Uterus (tissue), 4 donors: ENCODE data around the gene ZCWPW1. TPM values are rescaled to one million over a fixed set of nuclear protein-coding genes. Genes with fewer than 3 reads are reported as not detected.
A peak's percentile ranks its signal among the peaks of the same experiment; 100 is the strongest.

Experiments used
- DNase-seq, 2 donors: peaks; one replicate each; pipeline ENCODE4 v3.0.0-alpha.2; 2019 to 2020
- H3K27ac ChIP-seq, 2 donors: fragments of 200-600 bp; sonication (generic); 1 replicate in 1 of 2; 2 replicates in 1 of 2; pipeline ENCODE4 v1.5.1; 2016 to 2018
- H3K27me3 ChIP-seq, 2 donors: fragments of 200-600 bp; sonication (generic); one replicate each; pipeline ENCODE4 v1.5.1; 2018 to 2019; ENCODE audit warnings: control low read depth in 1 of 2
- H3K36me3 ChIP-seq, 2 donors: fragments of 200-600 bp; sonication (generic); one replicate each; pipeline ENCODE4 v1.5.1; 2019; ENCODE audit warnings: control low read depth in 1 of 2
- H3K4me1 ChIP-seq, 2 donors: fragments of 200-600 bp; sonication (generic); one replicate each; pipeline ENCODE4 v1.5.1; 2018 to 2019; ENCODE audit warnings: control low read depth in 1 of 2
- H3K4me3 ChIP-seq, 2 donors: fragments of 200-600 bp; sonication (generic); 1 replicate in 1 of 2; 2 replicates in 1 of 2; pipeline ENCODE4 v1.5.1; 2018 to 2019; ENCODE audit warnings: mild to moderate bottlenecking in 1 of 2
- H3K9me3 ChIP-seq, 2 donors: fragments of 200-600 bp; sonication (generic); one replicate each; pipeline ENCODE4 v1.5.1; 2019; ENCODE audit warnings: control low read depth in 1 of 2
- POLR2A ChIP-seq, 2 donors: fragments of 450-650 bp; IDR thresholded peaks; one replicate each; pipeline ENCODE4 v1.6.1; 2016; ENCODE audit warnings: antibody characterized with exemption in 2 of 2, mild to moderate bottlenecking in 1 of 2, moderate library complexity in 1 of 2
- intact Hi-C: fragments of 100-400 bp; cut with DNase I; formaldehyde crosslinking; loops from one replicate; pipeline ENCODE4 v1.15.1; 2023; ENCODE audit warnings: low total_unique reads
- total RNA-seq, 4 donors: library from RNA; depleted of rRNA in 3 of 4; stranded (reverse); fragments of >200 nt in 3 of 4; gene quantifications; one replicate each; pipeline versions ENCODE4 v1.1.0 to v1.2.4, GENCODE V29; 2014 to 2023
- TF ChIP-seq, protein P1 (sequence below), 4 experiments: fragments of 200-600 bp in 2 of 4; fragments of 450-650 bp in 2 of 4; sonication (generic) in 2 of 4; IDR thresholded peaks; one replicate each; pipeline ENCODE4 v1.5.1; 2016 to 2019; ENCODE audit warnings: antibody characterized with exemption in 4 of 4, mild to moderate bottlenecking in 2 of 4, moderate library complexity in 1 of 4
- donor health status: DM: yes; HTN: yes; CAD: no.

Gene ZCWPW1
- total RNA-seq, 4 donors from 2014 or later, result 1.5 to 6.1 (median 5.2) TPM; not detected in 1

DNA sequence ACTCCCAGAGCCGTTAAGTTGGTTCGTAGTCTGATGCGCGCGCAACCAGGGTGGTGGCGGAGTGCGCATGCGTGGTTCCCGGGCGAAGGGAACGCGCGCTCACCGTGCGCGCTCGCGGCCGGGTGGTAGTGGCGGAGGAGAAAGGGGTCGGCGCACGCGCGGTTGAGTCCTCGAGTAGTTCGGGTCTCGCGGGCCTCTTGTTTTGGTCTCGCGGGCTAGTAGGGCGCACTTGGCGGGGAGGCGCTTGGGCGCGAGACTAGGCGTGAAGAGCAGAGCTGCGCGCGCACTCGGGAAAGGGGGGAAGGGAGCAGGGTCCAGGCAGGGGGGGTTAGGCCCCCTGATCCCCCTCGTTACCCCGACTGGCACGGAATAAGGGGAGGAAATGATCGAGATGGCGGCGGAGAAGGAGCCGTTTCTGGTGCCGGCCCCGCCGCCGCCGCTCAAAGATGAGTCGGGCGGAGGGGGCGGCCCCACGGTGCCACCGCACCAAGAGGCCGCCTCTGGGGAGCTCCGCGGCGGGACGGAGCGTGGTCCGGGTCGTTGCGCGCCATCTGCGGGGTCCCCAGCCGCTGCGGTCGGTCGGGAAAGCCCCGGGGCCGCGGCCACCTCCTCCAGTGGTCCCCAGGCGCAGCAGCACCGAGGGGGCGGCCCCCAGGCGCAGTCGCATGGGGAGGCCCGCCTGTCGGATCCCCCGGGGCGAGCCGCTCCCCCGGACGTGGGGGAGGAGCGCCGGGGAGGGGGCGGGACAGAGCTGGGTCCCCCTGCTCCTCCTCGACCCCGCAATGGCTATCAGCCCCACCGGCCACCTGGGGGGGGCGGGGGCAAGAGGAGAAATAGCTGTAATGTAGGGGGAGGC is 1.4 kb upstream of the ZCWPW1 start, which contains the start of gene MEPCE:
Gene MEPCE, plus strand, starts transcription at position 195 of the 856 bp plus-strand sequence. Its CDS starts 188 bp downstream, at position 383.
- Histone ChIP-seq H3K4me1 (peaks cover under 1 to 20% of the 10 kb centered on the region in 2 donors), H3K4me3 (peak within 1 kb of the TSS; percentile 72 to 77), H3K36me3 (no peaks in the 10 kb centered on the region), H3K27ac (peak within 1 kb of the TSS; percentile 99 to 100), H3K27me3 (no peaks in the 10 kb centered on the region), H3K9me3 (no peaks in the 10 kb centered on the region)
- TF ChIP-seq, protein P1, sequence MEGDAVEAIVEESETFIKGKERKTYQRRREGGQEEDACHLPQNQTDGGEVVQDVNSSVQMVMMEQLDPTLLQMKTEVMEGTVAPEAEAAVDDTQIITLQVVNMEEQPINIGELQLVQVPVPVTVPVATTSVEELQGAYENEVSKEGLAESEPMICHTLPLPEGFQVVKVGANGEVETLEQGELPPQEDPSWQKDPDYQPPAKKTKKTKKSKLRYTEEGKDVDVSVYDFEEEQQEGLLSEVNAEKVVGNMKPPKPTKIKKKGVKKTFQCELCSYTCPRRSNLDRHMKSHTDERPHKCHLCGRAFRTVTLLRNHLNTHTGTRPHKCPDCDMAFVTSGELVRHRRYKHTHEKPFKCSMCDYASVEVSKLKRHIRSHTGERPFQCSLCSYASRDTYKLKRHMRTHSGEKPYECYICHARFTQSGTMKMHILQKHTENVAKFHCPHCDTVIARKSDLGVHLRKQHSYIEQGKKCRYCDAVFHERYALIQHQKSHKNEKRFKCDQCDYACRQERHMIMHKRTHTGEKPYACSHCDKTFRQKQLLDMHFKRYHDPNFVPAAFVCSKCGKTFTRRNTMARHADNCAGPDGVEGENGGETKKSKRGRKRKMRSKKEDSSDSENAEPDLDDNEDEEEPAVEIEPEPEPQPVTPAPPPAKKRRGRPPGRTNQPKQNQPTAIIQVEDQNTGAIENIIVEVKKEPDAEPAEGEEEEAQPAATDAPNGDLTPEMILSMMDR (IDR thresholded peaks at IDR 0.05), result peak in 1 of 4 experiments; percentile 10
- peak; percentile 64 to 77 for TF ChIP-seq POLR2A (IDR thresholded peaks at IDR 0.05)
- intact Hi-C loops, result no loop called here
- DNase-seq, result peak; percentile 97 to 98

DNA sequence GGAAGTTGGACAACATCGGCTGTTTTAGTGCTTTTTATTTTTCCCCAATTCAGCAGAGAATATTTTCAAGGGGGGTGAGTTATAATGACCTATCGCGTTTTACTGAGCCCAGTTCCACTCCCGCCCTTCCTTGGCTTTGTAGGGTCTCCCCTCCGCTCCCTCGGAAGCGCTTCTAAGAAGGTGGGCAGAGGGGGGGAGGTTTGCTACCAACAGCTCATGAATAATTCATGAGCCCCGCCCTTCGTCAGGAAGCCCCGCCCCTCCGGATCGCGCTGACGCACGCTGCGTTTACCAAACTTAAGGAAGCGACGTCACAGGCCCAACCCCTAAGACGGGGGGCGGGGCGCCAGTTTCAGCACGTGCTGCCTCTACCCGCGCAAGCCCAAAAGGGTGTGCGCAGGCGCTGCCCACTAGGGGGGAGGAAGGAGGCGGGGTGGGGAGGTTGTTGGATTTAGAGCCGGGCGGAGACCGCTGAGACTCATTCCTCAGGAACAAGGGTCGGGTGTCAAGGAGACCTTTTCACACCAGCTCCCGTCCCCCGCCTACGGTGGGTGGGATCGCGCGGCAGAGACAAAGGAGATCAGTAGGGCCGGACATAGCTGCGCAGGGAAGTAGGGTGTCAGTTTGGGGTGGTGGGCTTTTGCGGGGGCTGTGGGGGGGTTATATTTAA is 599 bp upstream of the ZCWPW1 start:
- Histone ChIP-seq H3K4me1 (peaks cover 0 to 19% of the 10 kb centered on the region in 2 donors), H3K36me3 (no peaks in the 10 kb centered on the region), H3K4me3 (peak overlapping the region; percentile 72 to 77), H3K27me3 (no peaks in the 10 kb centered on the region), H3K27ac (peak overlapping the region; percentile 99 to 100), H3K9me3 (no peaks in the 10 kb centered on the region)
- peak; percentile 100 for DNase-seq
- intact Hi-C loops, result no loop called here
- TF ChIP-seq, protein P1 (IDR thresholded peaks at IDR 0.05), result peak in 3 of 4 experiments; percentile 24 to 66 (median 39)
- TF ChIP-seq POLR2A (IDR thresholded peaks at IDR 0.05), result peak; percentile 16 to 84

DNA sequence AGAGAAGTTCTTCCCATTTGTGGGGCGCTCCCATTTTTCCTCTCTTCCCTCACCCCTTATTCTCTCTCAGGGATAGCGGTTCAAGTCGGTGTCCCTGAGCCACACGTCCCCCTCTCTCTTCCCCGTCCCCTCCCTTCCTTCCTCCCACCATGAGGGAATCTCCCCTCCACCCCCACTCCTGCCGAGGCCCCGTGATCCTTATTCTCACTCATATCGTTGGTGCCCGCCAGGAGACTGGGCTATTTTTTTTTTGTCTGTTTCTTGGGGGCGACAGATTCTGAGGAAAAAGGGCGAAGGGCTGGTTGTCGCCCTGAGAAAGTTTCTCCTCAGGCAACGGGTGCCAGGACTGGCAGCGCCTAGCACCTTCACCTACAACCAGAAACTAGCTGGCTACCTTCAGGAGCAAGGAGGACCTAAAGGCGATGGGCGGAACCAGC is 723 bp downstream of the ZCWPW1 start:
- intact Hi-C loops, result no loop called here
- Histone ChIP-seq H3K36me3 (no peaks in the 10 kb centered on the region), H3K27me3 (no peaks in the 10 kb centered on the region), H3K27ac (peak overlapping the region; percentile 99 to 100), H3K9me3 (no peaks in the 10 kb centered on the region), H3K4me1 (peaks cover 0 to 19% of the 10 kb centered on the region in 2 donors), H3K4me3 (peak overlapping the region; percentile 72 to 77)
- DNase-seq, result no peak
- TF ChIP-seq, protein P1 (IDR thresholded peaks at IDR 0.05), result no peak
- TF ChIP-seq POLR2A (IDR thresholded peaks at IDR 0.05), result no peak

DNA sequence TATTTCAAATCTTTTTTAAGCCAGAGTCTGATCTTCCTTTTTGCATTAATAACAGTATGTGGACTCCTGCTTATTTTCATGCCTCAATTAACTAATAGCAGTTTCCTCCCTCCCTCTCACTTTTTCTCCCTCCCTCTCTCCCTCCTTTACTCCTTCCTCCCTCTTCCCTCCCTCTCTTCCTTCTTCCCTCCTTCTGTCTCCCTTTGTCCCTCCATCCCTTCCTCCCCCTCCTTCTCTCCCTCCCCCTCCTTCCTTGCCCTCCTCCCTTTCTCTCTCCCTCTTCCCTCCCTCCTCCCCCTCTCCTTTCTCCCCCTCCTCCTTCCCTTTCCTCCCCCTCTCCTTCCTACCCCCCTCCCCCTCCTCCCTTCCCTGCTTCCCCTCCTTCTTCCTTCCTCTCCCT is 2.0 kb downstream of the ZCWPW1 start:
- Histone ChIP-seq H3K27ac (no peak overlapping the region), H3K36me3 (no peaks in the 10 kb centered on the region), H3K4me3 (no peak overlapping the region), H3K4me1 (peaks cover 0 to 17% of the 10 kb centered on the region in 2 donors), H3K27me3 (no peaks in the 10 kb centered on the region), H3K9me3 (no peaks in the 10 kb centered on the region)
- no peak for DNase-seq
- intact Hi-C loops, result no loop called here
- TF ChIP-seq, protein P1 (IDR thresholded peaks at IDR 0.05), result no peak
- TF ChIP-seq POLR2A (IDR thresholded peaks at IDR 0.05), result no peak
